Stimulated activated naive CD4-positive, alpha-beta T cell (primary cell): Measurements from ENCODE around the gene ME3.
"Not testable (repeated sequence)": the region's sequence is repeated elsewhere in the genome, so short reads cannot be mapped to it uniquely, and the experiment has no call there.

ENCODE experiments used
- DNase-seq, 6 experiments: peaks; one replicate each; lab custom pipeline; 2025; lab: John Stamatoyannopoulos, UW

The ME3 gene

GRCh38 chr11:86558841-86559240 is 113.6 kb downstream of the ME3 start:
- DNase-seq: no peak

- DNase-seq: no peak
Measured at GRCh38 chr11:86558207-86558606, 114.2 kb downstream of the ME3 start.

- DNase-seq: no peak
Measured at GRCh38 chr11:86555866-86556265, 116.5 kb downstream of the ME3 start.

- no peak for DNase-seq
Measured at GRCh38 chr11:86555401-86555800, 117.0 kb downstream of the ME3 start.

GRCh38 chr11:86553265-86553664 is 119.2 kb downstream of the ME3 start:
- DNase-seq: no peak

GRCh38 chr11:86551288-86552092 is 120.9 kb downstream of the ME3 start:
- no peak for DNase-seq

- DNase-seq: no peak
Measured at GRCh38 chr11:86550757-86551156, 121.7 kb downstream of the ME3 start.

GRCh38 chr11:86548271-86548917 is 124.0 kb downstream of the ME3 start:
- no peak for DNase-seq

- no peak for DNase-seq
Measured at GRCh38 chr11:86547727-86548126, 124.7 kb downstream of the ME3 start.

- DNase-seq: not testable (repeated sequence)
Measured at GRCh38 chr11:86541299-86541698, 131.1 kb downstream of the ME3 start.

- DNase-seq: no peak
Measured at GRCh38 chr11:86538223-86538548, 134.2 kb downstream of the ME3 start.

GRCh38 chr11:86537541-86538222 is 134.7 kb downstream of the ME3 start:
- DNase-seq: no peak

- DNase-seq: no peak
Measured at GRCh38 chr11:86535773-86536172, 136.6 kb downstream of the ME3 start.

GRCh38 chr11:86524620-86525352 is 147.6 kb downstream of the ME3 start:
- no peak for DNase-seq

- no peak for DNase-seq
Measured at GRCh38 chr11:86523738-86524619, 148.4 kb downstream of the ME3 start.

GRCh38 chr11:86522512-86522911 is 149.9 kb downstream of the ME3 start:
- DNase-seq: not testable (repeated sequence)

GRCh38 chr11:86519064-86519911 is 153.1 kb downstream of the ME3 start:
- DNase-seq: no peak

GRCh38 chr11:86518211-86518610 is 154.2 kb downstream of the ME3 start:
- no peak for DNase-seq

GRCh38 chr11:86517557-86517956 is 154.9 kb downstream of the ME3 start:
- DNase-seq: no peak

- no peak for DNase-seq
Measured at GRCh38 chr11:86515297-86516094, 156.9 kb downstream of the ME3 start.
